ENCODE results near the gene CHDH. TPM values are rescaled to one million over a fixed set of nuclear protein-coding genes. Genes with fewer than 3 reads are reported as not detected.

CHDH gene
- total RNA-seq, 6 experiments from 2014 or later, result not detected

DNA sequence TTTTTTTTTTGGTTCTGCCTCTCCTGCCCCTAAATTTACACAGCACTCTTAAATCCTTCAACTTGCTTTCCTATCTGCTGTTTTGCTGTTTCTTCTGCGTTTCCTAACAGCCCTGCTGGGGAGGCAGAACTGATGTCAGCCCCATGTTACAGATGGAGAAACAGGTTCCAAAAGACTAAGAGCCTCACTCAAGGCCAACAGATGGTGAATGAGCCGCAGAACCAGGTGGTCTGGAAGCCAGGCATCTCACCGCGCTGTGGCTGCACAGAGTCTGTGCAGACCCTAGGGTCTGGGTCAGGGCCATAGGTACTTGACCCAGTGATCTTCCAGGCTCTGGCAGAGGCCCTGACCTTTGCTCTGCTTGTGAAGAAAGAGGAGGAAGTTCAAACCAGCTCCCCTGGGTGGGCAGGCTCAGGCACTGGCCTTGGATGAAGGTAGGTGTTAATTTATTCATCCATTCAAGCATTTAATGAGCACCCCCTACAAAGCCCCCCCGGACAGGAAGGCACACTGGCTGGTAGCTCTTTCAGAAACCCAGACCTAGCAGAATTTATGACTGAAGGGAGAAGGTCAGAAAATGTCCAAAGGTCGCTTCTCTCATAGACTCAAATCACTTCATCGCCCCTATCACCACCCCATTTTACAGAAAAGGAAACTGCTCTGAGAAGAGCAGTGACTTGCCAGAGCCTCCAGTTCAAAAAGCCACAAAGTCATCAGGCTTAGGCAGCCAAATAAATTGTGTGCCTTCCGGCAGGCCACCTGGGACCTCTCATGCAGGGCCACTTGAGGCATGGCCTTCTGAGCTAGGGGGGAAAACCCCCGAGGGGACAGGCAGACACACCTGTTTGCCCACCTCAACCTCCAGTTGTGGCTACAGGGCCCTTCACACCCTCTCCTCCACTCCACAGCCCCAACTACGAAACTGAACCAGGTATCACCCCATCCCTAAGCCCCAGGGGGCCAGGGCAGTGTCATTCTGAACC, 2.7 kb downstream of the CHDH start:
- Mint-ChIP-seq H3K4me3 (no peak overlapping the region), H3K27me3 (ENCODE audit: insufficient read depth) (peaks cover 44% of the 10 kb centered on the region), H3K27ac (no peak overlapping the region), H3K4me1 (ENCODE audit: low read depth) (no peaks in the 10 kb centered on the region), H3K36me3 (ENCODE audit: low read depth) (no peaks in the 10 kb centered on the region), H3K9me3 (no peaks in the 10 kb centered on the region)
- TF ChIP-seq, protein P1, sequence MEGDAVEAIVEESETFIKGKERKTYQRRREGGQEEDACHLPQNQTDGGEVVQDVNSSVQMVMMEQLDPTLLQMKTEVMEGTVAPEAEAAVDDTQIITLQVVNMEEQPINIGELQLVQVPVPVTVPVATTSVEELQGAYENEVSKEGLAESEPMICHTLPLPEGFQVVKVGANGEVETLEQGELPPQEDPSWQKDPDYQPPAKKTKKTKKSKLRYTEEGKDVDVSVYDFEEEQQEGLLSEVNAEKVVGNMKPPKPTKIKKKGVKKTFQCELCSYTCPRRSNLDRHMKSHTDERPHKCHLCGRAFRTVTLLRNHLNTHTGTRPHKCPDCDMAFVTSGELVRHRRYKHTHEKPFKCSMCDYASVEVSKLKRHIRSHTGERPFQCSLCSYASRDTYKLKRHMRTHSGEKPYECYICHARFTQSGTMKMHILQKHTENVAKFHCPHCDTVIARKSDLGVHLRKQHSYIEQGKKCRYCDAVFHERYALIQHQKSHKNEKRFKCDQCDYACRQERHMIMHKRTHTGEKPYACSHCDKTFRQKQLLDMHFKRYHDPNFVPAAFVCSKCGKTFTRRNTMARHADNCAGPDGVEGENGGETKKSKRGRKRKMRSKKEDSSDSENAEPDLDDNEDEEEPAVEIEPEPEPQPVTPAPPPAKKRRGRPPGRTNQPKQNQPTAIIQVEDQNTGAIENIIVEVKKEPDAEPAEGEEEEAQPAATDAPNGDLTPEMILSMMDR (IDR thresholded peaks at IDR 0.05), result no peak
- DNase-seq, result no peak

DNA sequence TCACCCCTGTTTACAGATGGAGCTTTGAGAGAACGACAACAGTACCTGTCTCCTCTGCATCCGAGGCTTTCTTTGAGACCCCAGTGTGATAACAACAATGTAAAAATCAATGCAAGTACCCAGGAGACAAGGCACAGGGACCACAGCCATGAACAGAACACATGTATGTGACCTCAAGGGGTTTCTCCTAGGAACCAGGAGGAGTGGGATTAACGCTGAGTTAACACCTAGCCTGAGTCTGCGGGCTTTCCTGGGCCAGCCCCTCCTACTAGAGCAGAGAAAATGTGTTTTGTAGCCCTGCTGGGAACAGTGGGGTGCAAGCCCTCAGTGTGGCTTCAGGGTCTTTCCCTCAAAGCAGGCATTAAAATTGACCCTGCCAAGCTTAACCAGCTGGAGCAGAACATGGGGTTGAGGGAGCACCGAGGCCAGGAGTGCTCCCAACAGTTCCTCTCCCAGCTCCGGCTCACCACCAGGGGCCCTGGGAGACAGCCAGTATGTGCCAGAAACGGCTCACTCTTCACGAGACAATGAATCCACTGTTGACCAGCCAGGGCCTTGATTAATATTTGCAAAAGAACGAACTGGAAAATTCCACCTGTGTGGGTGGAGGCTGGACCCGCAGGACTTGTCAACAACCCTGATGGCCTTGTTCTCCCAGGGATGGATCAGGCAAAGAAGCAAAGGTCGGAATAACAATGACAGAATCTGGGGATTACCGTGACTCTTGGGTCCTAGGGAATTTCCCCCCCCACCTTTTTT, 3.6 kb downstream of the CHDH start:
- Mint-ChIP-seq H3K9me3 (no peaks in the 10 kb centered on the region), H3K27ac (no peak overlapping the region), H3K4me1 (ENCODE audit: low read depth) (no peaks in the 10 kb centered on the region), H3K36me3 (ENCODE audit: low read depth) (no peaks in the 10 kb centered on the region), H3K4me3 (no peak overlapping the region), H3K27me3 (ENCODE audit: insufficient read depth) (peaks cover 39% of the 10 kb centered on the region)
- TF ChIP-seq, protein P1 (IDR thresholded peaks at IDR 0.05), result no peak
- DNase-seq, result no peak

DNA sequence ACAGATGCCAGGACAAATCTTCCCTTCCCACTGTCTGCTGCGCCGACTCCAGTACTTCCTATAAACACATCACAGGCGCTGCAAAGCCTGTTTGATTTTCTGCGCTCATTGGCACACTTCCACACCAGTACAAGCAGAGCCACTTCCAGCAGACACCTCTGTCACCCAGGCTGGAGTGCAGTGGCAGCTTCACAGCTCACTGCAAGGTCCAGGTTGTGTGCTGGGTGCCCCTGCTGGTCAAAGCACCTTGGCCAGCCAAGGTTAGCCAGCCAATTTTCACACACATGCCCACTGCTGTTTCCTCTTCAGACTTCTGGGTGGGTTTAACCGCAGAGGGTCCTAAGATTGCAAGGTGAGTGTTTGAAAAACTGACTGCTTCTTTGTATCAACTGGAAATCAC, 4.9 kb downstream of the CHDH start:
- H3K27me3 Mint-ChIP-seq (ENCODE audit: insufficient read depth), result peaks cover 28% of the 10 kb centered on the region
- DNase-seq, result no peak
- no peaks in the 10 kb centered on the region for H3K9me3 Mint-ChIP-seq
- no peak overlapping the region for H3K27ac Mint-ChIP-seq
- no peaks in the 10 kb centered on the region for H3K36me3 Mint-ChIP-seq (ENCODE audit: low read depth)
- no peak overlapping the region for H3K4me3 Mint-ChIP-seq
- H3K4me1 Mint-ChIP-seq (ENCODE audit: low read depth), result no peaks in the 10 kb centered on the region
- TF ChIP-seq, protein P1 (IDR thresholded peaks at IDR 0.05), result 0 out of 2 replicates have a peak, but pooled peaks have one; percentile 9

DNA sequence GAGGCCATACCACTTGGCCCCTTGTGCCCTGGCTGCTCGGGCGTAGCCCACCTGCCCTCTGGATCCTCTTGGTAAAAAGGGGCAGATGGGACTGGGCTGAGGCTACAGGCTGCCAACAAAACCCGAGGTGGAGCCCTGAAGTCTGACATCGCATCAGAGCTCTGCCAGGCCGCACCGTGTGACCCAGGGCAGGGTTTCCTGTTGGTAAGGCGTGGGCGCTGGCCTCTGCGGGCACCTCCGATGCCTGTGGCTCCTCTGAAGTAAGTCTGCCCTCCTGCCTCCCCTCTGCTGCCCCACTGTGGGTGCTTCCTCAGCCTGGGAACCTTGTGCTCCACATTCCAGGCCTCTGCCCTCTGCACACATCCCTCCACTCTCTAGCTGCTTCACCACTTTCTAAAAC, 8.9 kb downstream of the CHDH start:
- no peaks in the 10 kb centered on the region for H3K36me3 Mint-ChIP-seq (ENCODE audit: low read depth)
- DNase-seq, result no peak
- H3K9me3 Mint-ChIP-seq, result no peaks in the 10 kb centered on the region
- no peak overlapping the region for H3K4me3 Mint-ChIP-seq
- TF ChIP-seq, protein P1 (IDR thresholded peaks at IDR 0.05), result no peak
- no peak overlapping the region for H3K27ac Mint-ChIP-seq
- no peaks in the 10 kb centered on the region for H3K4me1 Mint-ChIP-seq (ENCODE audit: low read depth)
- peaks cover 9% of the 10 kb centered on the region for H3K27me3 Mint-ChIP-seq (ENCODE audit: insufficient read depth)

DNA sequence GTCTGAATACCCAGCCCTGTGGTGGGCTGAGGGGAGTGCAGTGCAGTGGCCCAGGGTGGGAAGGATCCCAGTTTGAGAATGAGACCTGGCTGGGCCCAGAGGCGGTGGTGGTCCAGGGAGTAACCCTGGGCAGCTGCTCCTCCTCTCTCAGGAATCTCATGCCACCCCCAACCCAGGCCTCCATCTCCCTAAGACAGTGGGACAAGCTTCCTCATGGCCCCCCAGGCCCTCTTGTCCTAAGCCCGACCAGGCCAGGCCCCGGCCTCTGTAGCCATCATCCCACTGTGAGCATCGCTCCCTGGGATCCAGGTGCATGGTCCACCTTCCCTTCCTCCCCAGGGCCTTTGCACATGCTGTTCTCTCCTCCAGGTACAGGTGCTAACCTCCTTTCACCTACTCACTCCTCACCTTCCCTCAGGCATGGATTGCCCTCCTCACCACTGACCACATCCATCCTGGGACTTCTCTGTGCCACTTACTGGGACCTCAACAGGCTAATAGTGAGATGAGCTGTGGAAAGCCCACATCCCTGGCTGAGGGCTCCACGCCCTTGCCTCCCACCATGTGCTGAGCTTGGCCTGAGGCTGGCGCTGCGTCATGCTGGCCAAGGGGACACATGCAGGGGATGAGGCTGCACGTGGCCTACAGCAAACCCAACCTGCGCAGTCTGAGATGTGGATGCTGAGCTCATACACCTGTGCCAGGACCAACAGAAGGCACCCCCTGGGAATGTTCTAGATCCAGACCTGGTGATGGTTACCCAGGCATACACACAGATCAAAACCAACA, 9.9 kb downstream of the CHDH start:
- no peaks in the 10 kb centered on the region for H3K36me3 Mint-ChIP-seq (ENCODE audit: low read depth)
- no peak overlapping the region for H3K4me3 Mint-ChIP-seq
- TF ChIP-seq, protein P1 (IDR thresholded peaks at IDR 0.05), result no peak
- H3K27me3 Mint-ChIP-seq (ENCODE audit: insufficient read depth), result peaks cover 9% of the 10 kb centered on the region
- H3K27ac Mint-ChIP-seq, result no peak overlapping the region
- DNase-seq, result no peak
- H3K9me3 Mint-ChIP-seq, result no peaks in the 10 kb centered on the region
- no peaks in the 10 kb centered on the region for H3K4me1 Mint-ChIP-seq (ENCODE audit: low read depth)

All from HFFc6 (cell line).